GM06990 (cell line): ENCODE results near the gene SERINC2.

ENCODE experiments used
- DNase-seq: peaks from one replicate; pipeline ENCODE4 v3.0.0-alpha.2; 2011; ENCODE audit not compliant: insufficient read length; ENCODE audit errors: extremely low read depth
- H3K27me3 ChIP-seq: replicated peaks from 2 replicates; pipeline ENCODE4 v1.6.0; 2011; ENCODE audit warnings: low read length; ENCODE audit not compliant: control insufficient read depth, insufficient read depth
- H3K36me3 ChIP-seq: 2 replicates; pipeline ENCODE4 v1.5.1; 2011; ENCODE audit warnings: low read length; ENCODE audit not compliant: control insufficient read depth, insufficient read depth
- H3K4me3 ChIP-seq: replicated peaks from 2 replicates; pipeline ENCODE4 v1.5.1; 2011; ENCODE audit warnings: low read depth, mild to moderate bottlenecking, control low read depth, low read length
- CTCF ChIP-seq: IDR thresholded peaks from 2 replicates; pipeline ENCODE4 v1.5.1; 2011; ENCODE audit warnings: low read length, control low read depth, mild to moderate bottlenecking, inconsistent platforms; ENCODE audit not compliant: insufficient read depth, poor library complexity, severe bottlenecking

The SERINC2 gene

GRCh38 chr1:31424568-31424967 is 11.6 kb downstream of the SERINC2 start:
- Histone ChIP-seq H3K36me3 (no peaks in the 10 kb centered on the region), H3K27me3 (no peaks in the 10 kb centered on the region; the same call in 1 of the 2 replicates), H3K4me3 (no peak overlapping the region)
- DNase-seq = no peak
- TF ChIP-seq CTCF = no peak

- no peak for DNase-seq
- Histone ChIP-seq H3K36me3 (no peaks in the 10 kb centered on the region), H3K27me3 (no peaks in the 10 kb centered on the region; the same call in 1 of the 2 replicates), H3K4me3 (no peak overlapping the region)
- no peak for TF ChIP-seq CTCF
These were observed 12.5 kb downstream of the SERINC2 start for GRCh38 chr1:31425301-31426081.

- H3K27me3 ChIP-seq = no peaks in the 10 kb centered on the region; the same call in 1 of the 2 replicates
- no peak for DNase-seq
- TF ChIP-seq CTCF = no peak
- no peak overlapping the region for H3K4me3 ChIP-seq
- H3K36me3 ChIP-seq = no peaks in the 10 kb centered on the region
These were observed 13.4 kb downstream of the SERINC2 start for GRCh38 chr1:31426249-31426922.

GRCh38 chr1:31427322-31427721 is 14.3 kb downstream of the SERINC2 start:
- H3K4me3 ChIP-seq = no peak overlapping the region
- H3K36me3 ChIP-seq = no peaks in the 10 kb centered on the region
- no peaks in the 10 kb centered on the region; the same call in 1 of the 2 replicates for H3K27me3 ChIP-seq
- TF ChIP-seq CTCF = no peak
- no peak for DNase-seq

GRCh38 chr1:31428436-31429221 is 15.6 kb downstream of the SERINC2 start:
- TF ChIP-seq CTCF = no peak
- DNase-seq = no peak
- H3K4me3 ChIP-seq = no peak overlapping the region

More at GRCh38 chr1:31428436-31429221, 15.6 kb downstream of the SERINC2 start:
- Histone ChIP-seq H3K27me3 (no peaks in the 10 kb centered on the region; the same call in 1 of the 2 replicates), H3K36me3 (no peaks in the 10 kb centered on the region)
